ENCODE data around the gene KIRREL3.

KIRREL3 gene

DNA sequence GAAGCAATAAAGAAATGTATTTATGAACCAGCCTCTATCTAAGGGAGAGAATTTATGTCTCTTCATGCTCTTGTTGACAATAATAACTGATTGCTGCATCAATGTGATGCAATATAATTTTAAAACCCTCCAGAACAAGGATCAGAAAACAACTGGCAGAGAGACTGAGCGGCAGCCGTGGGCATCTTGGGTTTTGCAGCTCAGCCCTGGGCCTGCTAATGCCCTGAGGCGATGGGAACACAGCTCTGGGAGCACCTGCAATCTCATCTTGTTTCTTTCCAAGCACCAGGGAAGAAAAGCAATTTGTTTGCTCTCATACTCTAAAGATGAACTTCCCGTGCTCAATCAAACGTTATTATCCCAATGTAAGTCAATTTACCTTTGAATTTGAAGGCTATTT lies 399.4 kb downstream of the KIRREL3 start:
- no peak for DNase-seq (ENCODE audit: low read depth)

DNA sequence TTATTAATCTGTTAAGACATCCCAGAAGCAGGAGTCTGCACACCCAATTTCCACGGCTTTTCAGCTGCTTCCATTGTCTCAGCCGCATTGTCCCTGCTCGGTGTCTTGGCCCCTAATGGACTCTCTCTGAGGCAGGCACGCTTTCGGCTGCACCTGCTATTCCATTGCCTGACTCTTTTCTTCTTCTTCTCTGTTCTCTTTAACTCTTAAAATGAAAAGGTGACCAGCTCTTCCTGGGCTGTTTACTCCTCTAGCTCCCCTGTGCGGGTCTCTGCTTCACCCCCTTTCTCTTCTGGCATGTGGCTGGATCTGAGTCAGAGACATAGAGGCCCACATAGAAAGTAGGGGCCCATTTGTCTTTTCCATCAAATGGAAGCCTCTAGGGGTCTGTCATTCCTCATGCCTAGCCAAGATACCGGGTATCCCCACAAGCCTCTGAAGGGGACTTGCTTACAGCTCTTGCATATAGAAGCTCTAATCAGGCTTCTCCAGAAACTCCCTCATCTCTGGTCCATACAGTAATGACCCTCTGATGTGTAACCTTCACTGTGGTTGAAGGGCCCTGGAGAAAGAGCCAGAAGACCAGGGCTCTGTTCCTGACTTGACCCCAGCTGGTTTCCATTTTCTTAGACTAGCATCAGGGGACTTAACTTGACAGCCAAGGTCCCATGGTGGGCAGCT lies 401.2 kb downstream of the KIRREL3 start:
- no peak for DNase-seq (ENCODE audit: low read depth)

DNA sequence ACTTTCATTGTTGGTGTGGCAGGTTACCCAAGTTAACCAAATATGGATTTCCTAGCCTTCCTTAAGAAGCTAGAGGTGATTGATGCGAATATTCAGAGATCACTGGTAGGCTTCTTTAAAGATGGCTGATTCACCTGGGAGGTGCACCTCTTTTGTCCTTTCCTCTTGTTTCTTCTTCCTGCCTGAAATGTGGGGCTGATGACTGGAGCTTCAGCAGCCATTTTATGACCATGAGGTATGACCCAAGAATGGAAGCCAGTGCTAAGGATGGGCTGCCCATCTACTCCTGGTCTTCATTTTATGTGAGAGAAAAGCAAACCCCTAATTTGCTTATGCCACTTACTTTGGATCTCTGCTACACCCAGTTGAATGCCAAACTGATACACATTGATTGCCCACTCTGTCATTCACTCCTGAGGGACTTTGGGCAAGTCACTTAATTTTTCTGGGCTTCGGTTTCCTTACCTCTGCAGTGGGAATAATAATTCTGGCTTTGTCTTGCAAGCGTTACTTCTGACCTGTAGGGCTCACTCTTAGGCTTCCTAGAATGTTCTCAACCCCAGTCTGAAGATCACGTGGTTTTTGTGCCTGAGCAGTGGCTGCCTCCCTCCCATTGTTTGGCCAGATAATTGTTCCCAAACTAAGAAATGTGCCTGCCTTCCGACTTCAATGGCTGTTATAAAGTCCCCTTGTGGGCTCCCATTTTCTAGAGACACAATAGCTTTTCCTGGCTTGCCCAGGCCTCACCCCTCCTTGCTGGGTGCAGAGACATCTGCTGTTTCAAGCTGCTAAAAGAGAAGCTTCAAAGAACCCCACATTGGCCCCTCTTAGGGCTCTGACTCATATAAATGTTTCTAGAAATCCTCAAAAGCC lies 402.0 kb downstream of the KIRREL3 start:
- no peak for DNase-seq (ENCODE audit: low read depth)

DNA sequence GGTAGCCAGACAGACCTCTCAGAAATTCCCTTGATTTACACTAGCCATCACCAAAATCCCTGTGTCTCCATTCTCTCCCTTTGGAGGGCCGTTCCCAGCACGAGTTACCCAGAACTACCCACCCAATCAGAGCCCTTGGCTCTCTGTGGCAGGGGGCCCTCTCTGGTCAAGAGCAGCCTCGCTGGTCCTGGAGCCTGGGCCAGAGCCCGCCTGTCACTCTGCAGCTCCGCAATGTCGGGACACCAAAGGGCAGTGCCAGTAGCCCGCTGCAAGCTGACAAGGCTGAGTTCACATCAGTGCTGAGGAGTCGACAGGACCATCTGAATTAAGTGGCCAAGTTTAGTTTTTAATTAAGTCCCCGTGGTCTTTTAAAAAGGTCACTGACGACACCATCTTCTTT lies 403.5 kb downstream of the KIRREL3 start:
- no peak for DNase-seq (ENCODE audit: low read depth)

DNA sequence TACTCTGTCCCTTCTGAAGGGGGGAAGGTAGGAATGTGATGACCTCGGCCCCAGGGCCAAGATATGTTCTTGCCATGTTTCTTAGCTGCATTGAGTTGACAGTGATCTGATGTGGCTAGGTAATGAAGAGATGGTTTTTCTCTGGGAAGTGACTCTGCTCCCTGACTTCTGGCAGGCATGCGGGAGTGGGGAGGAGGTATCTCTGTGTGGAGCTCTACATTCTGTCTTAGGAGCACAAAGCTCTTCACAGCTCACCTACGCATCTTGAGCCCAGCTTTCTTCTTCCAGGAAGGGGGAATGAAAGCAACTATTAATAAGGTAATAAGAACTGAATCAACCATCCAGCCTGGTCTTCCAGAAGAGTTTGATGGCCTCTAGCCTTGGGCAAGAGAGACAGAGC lies 404.1 kb downstream of the KIRREL3 start:
- no peak for DNase-seq (ENCODE audit: low read depth)

DNA sequence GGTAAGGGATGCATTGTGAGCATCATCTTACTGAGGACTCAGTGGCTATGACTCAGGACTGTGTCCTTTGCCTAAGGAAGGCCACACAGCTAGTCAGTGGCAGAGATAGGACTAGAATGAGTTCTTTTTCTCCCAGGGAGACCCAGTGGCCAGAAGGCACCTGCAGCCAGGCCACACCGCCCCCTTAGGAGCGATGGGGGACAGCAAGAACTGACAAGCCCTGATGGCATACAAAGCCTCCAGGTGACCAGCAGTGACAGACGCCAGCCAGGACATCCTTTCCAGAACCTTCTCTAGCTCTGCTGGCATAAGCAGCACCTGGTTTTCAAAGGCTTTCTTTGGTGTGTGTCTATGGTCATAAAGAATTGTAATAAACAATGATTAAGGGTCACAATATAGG lies 405.0 kb downstream of the KIRREL3 start:
- DNase-seq (ENCODE audit: low read depth), result no peak

DNA sequence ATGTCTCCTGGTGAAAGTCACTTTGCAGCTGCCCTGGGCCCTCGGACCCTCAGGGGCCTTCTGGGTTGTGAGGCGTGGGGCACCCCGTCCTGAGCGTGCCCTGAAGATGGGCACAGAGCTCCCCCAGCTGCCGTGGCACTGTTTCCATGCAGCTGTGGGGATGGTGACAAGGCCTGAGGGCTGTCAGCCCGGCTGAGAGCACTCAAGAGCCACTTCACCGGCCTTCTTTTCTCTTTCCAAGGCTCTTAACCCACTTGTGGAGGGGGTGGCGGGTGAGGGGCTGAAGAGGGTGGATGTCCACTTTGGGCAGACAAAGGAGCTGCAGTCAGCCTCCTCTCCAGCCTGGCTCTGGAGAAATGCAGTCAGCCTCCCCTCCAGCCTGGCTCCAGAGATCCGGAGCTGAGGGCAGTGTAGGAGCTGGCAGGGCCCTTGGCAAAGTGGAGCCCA lies 405.6 kb downstream of the KIRREL3 start:
- DNase-seq (ENCODE audit: low read depth), result no peak

DNA sequence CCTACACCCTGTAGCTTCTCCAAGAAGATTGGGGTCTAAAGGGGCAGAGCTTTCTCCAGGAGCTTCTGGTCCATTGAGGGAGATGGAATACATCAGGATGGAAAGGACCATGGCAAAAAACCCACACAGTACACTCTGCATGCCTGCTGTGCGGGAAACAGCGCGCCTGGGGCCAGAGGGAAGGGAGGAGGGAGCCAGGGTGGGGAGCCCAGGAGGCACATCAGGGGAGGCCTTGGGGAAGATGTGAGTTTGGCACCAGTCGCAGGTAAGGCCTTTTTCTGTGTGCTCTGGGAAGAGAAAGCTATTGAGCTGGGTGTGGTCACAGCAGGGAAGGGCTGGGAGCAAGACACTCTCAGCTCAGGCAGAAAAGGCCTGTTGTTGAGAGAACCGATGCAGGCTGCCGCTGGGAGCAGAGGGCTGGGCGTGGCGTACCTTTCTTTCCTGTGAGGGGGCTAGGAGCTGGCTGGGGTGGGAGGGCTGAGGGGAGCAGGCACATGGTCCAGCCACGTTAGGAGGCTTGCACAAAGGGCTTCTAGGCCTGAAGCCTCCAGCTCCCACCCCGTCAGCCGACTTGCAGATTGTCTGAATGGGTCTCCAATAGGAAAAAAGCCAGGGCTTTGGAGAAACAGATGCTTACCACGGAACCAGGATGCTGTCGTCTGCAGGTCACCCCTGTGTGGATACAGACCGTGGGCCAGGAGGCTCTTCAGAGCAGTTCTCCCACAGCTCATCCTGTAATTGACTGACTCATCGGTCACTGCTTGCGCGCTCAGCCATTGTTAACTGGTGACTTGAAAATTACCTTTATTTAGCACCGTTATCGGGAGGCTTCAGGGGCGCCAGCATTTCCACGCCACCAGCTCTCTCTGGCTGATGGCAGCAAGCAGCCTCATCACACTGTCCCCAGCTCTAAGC lies 407.8 kb downstream of the KIRREL3 start:
- DNase-seq (ENCODE audit: low read depth), result no peak

DNA sequence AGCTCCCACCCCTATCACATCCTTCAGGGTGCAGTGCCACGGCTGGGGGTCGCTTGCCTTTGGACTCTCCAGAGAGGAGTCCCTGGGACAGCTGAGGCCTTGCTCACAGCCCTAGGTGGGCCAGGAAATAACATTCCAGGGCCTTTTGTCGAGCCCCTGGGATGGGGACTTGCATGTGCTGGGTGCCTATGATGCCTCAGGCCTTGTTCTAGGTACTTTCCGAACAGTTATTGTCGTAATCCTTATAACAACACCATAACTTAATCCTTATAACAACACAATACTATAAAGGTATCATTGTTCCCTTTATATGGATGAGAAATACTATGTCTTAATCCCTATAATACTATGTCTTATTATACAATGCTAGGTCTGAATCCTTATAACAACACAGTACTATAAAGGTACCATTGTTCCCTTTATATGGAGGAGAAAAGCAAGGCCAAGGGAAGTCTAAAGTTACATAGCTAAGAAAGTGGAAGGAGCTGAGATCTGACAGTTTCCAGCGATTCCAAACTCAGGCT lies 408.5 kb downstream of the KIRREL3 start:
- no peak for DNase-seq (ENCODE audit: low read depth)

DNA sequence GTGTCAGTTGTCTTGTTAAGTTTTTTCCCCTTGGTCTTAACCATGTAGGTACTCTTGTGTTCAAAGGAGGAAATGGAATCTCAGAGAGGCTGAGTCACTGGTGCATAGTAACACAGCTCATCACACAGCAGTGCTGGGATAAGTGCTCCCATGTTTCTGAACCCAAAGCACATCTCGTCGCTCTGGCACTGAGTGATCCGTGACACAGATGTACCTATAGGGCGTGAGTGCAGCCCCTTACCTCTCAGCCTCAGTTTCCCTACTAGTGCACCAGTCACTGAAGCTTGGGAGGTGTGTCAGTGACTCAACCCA lies 411.1 kb downstream of the KIRREL3 start:
- DNase-seq (ENCODE audit: low read depth), result no peak

DNA sequence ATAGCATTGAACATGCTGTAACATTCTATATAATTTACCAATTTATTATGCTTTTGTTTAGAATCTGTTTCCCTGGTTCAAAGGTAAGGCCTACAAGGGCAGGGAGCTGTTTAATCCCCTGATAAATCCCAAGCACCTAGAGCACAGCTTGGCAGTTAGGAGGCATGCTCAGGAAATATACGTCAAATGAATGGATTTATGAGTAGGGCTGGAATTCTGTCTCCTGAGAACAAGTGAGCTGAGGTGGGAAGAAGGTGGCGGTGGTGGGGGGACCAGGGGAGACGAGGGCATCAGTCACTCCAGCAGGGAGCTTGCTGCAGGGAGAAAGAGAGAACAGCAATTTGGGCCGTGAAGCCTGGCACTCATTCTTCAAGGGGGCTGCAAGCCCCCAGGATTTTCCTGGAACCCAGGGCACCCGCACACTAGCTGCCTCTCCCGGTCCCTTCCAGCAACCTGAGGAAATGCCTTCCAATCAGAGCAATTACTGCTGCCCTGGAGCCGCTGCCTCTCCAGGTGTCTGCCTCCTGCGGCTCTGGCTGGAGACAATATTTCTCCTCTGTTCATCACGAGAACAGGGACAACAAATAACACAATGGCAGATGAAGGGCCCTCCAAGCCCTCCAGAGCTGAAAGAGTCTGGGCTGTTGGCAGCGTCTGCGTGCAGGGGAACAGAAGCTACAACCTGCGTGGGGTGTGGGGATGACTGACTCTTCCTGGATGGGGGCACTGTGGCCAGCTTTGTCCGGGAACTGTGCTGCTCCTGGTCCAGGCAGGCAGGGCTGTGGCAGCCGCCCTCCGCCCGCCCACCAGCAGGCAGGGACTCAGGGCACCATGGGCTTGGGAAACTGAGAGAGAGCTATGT lies 411.7 kb downstream of the KIRREL3 start:
- DNase-seq (ENCODE audit: low read depth), result no peak

DNA sequence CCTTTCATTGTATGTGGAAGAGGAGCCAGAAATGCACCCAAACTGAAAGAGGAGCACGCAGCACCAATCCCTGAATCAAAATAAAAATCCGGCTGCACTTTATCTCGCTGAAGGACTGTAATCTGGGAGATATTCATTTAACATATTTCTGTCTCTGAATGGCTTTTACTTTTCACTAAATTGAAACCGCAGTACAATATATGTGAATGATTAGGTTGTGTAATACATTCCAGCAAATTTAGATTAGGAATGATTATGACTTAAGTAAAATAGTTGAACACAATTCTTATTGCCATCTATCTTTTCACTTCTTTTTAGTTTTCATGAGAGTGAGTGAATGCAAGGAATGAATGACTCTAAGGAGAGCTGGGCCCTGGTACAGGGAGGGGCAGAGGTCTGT lies 413.0 kb downstream of the KIRREL3 start:
- no peak for DNase-seq (ENCODE audit: low read depth)

DNA sequence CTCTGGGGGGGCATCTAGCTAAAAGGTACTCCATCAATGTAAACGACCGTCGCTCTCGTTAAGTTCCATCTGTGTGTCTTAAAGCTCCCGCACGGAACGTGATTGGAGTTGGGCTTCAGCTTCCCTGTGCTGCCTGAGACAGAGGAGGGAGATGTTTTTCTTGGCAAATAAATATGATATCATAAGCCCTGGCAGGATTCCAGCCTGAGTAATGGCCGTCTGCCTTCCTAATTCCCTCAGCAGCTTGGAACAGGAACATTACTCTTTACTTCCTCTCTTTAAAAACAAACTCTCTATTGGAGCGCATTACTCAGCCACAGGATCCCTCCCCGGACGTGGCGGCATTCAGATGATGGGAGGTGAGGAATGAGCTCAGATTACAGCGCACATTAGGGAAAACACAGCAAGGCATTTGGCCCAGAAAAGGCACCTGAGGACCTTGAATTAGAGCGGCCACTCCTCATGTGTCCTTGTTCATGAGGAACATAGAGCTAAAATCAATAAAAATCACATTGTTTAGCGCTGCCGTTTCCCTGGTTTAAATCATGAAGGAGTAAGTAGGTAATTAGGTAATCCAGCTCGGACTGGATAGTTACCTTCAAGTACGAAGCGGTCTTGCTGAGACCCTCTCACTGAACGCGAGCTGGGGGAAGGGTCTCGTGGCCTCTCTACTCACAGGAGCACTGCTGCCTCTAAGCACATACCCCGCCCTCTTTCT lies 414.6 kb downstream of the KIRREL3 start:
- DNase-seq (ENCODE audit: low read depth), result peak; percentile 98

DNA sequence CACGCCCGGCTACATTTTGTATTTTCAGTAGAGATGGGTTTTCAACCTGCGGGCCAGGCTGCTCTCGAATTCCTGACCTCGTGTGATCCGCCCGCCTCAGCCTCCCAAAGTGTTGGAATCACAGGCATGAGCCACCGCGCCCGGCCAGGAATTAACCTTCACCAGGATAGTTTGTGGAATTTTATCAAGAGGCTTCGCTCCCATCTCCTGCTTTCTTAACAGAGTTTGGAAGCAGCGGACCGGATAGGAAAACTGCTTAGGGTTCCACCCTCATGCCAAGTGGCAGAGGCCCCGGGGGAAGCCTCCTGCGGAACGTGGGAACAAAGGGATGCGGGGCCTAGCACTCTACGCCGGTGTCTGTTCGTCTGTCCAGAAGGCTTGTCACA lies 415.2 kb downstream of the KIRREL3 start:
- DNase-seq (ENCODE audit: low read depth), result no peak

DNA sequence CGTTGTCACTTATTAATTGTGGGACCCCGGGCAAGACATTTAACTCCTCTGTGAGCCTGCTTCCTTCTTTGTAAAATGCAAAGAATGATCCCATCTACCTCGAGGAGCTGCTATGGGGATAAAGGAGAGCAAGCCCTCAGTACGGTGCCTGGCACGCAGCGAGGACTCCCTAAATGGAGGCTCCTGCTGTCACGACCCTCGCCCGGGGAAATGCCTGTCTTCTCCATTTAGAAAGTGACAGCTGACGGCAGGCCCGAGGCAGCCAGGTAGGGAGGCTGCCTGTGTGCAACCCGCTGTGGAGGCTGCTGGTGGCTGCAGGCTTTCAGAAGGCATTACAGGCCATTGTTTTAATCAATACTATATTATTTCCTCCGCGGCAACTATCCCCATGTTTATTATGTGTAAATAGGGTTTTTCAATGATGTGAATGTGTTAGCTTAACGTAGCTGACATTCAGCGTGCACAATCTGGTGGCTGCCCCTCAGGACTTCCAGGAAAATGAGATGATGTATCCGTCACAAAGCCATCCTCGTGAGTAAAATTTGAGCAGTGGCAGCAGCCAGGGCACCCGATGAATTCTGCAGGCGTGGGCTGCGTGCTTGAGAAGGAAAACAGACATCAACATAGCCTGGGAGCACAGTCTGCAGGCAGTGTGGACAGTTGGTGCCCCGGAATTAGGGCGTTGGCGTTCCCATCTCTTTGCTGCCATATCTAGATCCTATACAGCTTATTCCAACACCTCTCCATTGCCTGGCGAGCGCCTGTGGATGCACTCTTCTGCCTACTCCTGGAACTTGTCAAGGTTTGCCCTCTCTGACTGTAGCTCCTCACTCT lies 416.8 kb downstream of the KIRREL3 start:
- DNase-seq (ENCODE audit: low read depth), result no peak

DNA sequence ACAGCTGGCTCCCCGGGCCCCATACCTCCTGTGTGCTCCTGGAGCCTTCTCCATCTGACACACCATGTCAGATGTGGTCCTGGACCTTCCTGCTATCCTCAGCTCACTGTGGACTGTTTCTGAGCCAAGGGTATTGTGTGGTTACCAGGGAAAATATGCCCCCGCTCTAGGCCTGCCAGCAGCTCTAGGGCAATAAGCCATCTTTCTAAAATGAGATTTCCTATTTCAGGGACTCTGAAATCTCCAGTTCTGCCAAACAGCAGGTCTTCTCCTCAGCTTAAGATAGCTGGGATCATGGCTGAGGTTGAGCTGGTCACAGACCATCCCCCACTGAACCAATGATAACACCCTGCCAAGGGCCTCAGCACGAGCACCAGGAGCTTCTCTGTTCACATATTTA lies 417.5 kb downstream of the KIRREL3 start:
- DNase-seq (ENCODE audit: low read depth), result no peak

DNA sequence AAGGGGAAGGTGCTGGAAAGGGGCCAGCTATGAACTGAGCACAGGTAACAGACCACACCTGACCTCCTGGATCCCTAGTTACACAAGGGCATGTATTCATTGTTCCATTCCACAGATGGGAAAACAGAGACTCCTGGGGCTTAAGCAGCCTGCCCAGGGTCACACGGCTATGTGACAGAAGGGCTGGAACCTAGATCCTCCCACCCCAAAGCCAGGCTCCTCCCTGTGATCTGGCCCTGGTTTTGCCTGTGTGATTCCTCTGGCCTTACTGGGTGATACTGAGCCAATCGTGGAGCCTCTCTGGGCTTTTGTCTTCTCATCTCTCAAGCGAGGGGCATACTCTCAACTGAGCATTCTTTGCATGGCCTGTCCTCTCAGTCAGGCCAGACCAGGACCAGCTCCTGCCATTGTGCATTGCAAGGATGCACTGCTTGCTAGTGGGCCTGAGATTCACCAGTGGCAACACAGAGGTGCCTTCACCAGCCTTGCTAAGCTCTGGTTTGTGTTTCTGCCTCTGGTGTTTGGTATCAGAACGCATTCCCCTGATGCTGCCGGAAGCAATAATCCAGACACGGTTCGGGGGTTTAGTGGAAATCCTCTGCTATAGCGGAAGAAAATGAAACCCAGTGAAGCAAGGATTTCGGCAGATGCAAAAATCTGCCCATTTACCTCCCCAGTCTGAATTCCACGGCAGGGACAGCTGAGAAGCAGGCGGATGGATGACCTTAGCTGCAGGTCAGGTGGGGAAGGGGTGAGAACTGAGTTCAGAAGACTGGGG lies 418.5 kb downstream of the KIRREL3 start:
- no peak for DNase-seq (ENCODE audit: low read depth)

DNA sequence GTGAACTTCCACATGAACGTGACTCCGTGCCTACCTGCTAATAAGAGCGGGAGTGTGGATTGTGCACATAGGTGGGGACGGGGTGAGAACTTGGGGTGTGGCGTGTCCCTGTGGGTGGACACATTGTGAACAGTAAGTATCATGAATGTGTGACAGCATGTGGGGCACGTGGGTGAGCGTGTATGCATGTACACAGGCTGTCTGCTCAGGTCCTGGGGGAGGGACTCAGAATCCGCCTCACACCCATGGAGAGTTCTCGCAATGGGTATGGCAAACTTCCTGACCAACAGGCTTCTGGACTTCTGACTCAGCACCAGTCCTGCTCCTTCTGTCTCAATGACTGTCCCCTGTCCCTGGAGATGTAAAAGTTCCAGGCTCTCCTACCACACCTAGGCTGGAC lies 422.1 kb downstream of the KIRREL3 start:
- DNase-seq (ENCODE audit: low read depth), result peak; percentile 50

DNA sequence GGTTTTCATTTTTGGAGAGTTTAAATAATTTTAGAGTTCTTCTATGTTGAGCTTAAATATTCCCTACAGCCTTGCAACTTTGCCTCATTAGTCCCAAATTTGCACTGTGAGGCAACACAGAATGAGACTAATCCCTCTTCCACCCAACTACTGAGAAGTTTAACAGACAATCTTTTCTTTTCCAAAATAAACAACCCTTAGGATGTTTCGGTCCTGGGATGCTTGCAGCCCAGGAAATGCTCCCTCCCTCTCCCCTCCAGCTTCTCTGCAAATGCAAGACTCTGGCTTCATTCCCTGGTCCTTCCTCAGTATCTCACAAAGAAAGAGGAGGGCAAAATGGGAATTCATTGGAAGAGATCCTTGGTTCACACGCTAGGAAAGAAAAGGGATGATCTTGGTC lies 422.5 kb downstream of the KIRREL3 start:
- peak; percentile 80 for DNase-seq (ENCODE audit: low read depth)
